HCT116 (cell line): ENCODE measurements around the gene DNAJC7.

Source experiments
- POLR2A ChIP-seq: IDR thresholded peaks from 2 replicates; pipeline ENCODE4 v1.7.0; 2011; ENCODE audit warnings: borderline replicate concordance; ENCODE audit not compliant: insufficient read depth, insufficient read length; ENCODE audit errors: extremely low read depth
- ZNF274 ChIP-seq: fragments of 200-500 bp; sonication (Bioruptor generic); IDR thresholded peaks from 2 replicates; pipeline ENCODE4 v1.6.1; 2014; ENCODE audit warnings: mild to moderate bottlenecking, low read depth, low read length, inconsistent platforms

GRCh38 chr17:42027961-42028790 lies 10.9 kb upstream of the DNAJC7 start:
- no peak for TF ChIP-seq ZNF274
- TF ChIP-seq POLR2A: no peak
